22Rv1 (cell line): ENCODE measurements around the gene ACTN2.

Experiments used
- ZFX ChIP-seq: fragments of 450-650 bp; IDR thresholded peaks from 2 replicates; pipeline ENCODE4 v1.6.1; 2017; ENCODE audit warnings: antibody characterized with exemption, borderline replicate concordance
- TF ChIP-seq, protein P1 (sequence below): fragments of 450-650 bp; IDR thresholded peaks from 2 replicates; pipeline ENCODE4 v1.5.1; 2017; ENCODE audit warnings: mild to moderate bottlenecking

GRCh38 chr1:236809148-236809547, 122.8 kb downstream of the ACTN2 start:
- TF ChIP-seq, protein P1, sequence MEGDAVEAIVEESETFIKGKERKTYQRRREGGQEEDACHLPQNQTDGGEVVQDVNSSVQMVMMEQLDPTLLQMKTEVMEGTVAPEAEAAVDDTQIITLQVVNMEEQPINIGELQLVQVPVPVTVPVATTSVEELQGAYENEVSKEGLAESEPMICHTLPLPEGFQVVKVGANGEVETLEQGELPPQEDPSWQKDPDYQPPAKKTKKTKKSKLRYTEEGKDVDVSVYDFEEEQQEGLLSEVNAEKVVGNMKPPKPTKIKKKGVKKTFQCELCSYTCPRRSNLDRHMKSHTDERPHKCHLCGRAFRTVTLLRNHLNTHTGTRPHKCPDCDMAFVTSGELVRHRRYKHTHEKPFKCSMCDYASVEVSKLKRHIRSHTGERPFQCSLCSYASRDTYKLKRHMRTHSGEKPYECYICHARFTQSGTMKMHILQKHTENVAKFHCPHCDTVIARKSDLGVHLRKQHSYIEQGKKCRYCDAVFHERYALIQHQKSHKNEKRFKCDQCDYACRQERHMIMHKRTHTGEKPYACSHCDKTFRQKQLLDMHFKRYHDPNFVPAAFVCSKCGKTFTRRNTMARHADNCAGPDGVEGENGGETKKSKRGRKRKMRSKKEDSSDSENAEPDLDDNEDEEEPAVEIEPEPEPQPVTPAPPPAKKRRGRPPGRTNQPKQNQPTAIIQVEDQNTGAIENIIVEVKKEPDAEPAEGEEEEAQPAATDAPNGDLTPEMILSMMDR = no peak
- no peak for TF ChIP-seq ZFX
